Caco-2 (cell line): ENCODE measurements around the gene GJD3. TPM values are rescaled to one million over a fixed set of nuclear protein-coding genes. Genes with fewer than 3 reads are reported as not detected.
"Not testable (repeated sequence)": the region's sequence is repeated elsewhere in the genome, so short reads cannot be mapped to it uniquely, and the experiment has no call there.

Experiments used
- BruUV-seq: library from RNA; stranded (reverse); fragments of 400-500 nt; replicated peaks from 2 replicates; lab custom pipeline; 2021; lab: Mats Ljungman, UMichigan
- CTCF ChIA-PET: fragments of 300-600 bp; sonication (Branson Sonifier 250); formaldehyde crosslinking; loops from one replicate; lab custom pipeline; 2022; ENCODE audit warnings: antibody characterized with exemption; lab: Charles Lee
- POLR2A ChIA-PET: fragments of 300-600 bp; sonication (Branson Sonifier 250); formaldehyde crosslinking; loops from one replicate; lab custom pipeline; 2022; ENCODE audit warnings: antibody characterized with exemption; lab: Charles Lee
- DNase-seq, 2 experiments: peaks; one replicate each; pipeline versions ENCODE4 v3.0.0 to v3.0.0-alpha.2; 2020 to 2022
- H3K27me3 ChIP-seq: replicated peaks from 2 replicates; pipeline ENCODE4 v1.6.0; 2011; ENCODE audit warnings: low read length; ENCODE audit not compliant: control insufficient read depth, insufficient read depth
- H3K36me3 ChIP-seq: 2 replicates; pipeline ENCODE4 v1.5.1; 2011; ENCODE audit warnings: low read length; ENCODE audit not compliant: control insufficient read depth, insufficient read depth
- H3K4me1 ChIP-seq: fragments of 250-450 bp; sonication (Bioruptor Pico); 2 replicates; pipeline ENCODE4 v1.5.1; 2020; ENCODE audit warnings: mild to moderate bottlenecking
- H3K4me3 ChIP-seq: 2 replicates; pipeline ENCODE4 v1.5.1; 2011; ENCODE audit warnings: low read depth, mild to moderate bottlenecking, control low read depth, low read length
- H3K9me3 ChIP-seq: fragments of 250-450 bp; sonication (Bioruptor Pico); 2 replicates; pipeline ENCODE4 v1.5.1; 2020; ENCODE audit warnings: mild to moderate bottlenecking, moderate library complexity
- H3K27ac Mint-ChIP-seq: one replicate; pipeline ENCODE4 v1.8.0; 2022; ENCODE audit warnings: mixed read lengths; ENCODE audit not compliant: unreplicated experiment
- H3K27me3 Mint-ChIP-seq: one replicate; pipeline ENCODE4 v1.8.0; 2022; ENCODE audit warnings: mixed read lengths; ENCODE audit not compliant: insufficient read depth, unreplicated experiment
- H3K36me3 Mint-ChIP-seq: one replicate; pipeline ENCODE4 v1.8.0; 2022; ENCODE audit warnings: mild to moderate bottlenecking, mixed read lengths; ENCODE audit not compliant: insufficient read depth, unreplicated experiment
- H3K4me1 Mint-ChIP-seq: one replicate; pipeline ENCODE4 v1.8.0; 2022; ENCODE audit warnings: low read depth, mixed read lengths; ENCODE audit not compliant: unreplicated experiment
- H3K4me3 Mint-ChIP-seq: one replicate; pipeline ENCODE4 v1.8.0; 2022; ENCODE audit warnings: mild to moderate bottlenecking, moderate library complexity, mixed read lengths; ENCODE audit not compliant: unreplicated experiment
- H3K9me3 Mint-ChIP-seq: one replicate; pipeline ENCODE4 v1.8.0; 2022; ENCODE audit warnings: mixed read lengths; ENCODE audit not compliant: unreplicated experiment
- intact Hi-C: fragments of 100-400 bp; cut with micrococcal nuclease; formaldehyde crosslinking; loops from one replicate; pipeline ENCODE4 v1.10.0; 2022; ENCODE audit not compliant: unreplicated experiment
- total RNA-seq: library from RNA; stranded (reverse); gene quantifications from 2 replicates; pipeline ENCODE4 v1.2.3, GENCODE V29; 2022
- TF ChIP-seq, protein P1 (sequence below), 2 experiments: fragments of 200-600 bp in 1 of 2; IDR thresholded peaks; 1 replicate in 1 of 2; 2 replicates in 1 of 2; pipeline versions ENCODE4 v1.5.1 to v1.8.0; 2011 to 2022; ENCODE audit warnings: antibody characterized with exemption in 1 of 2, control low read depth in 1 of 2, inconsistent platforms in 1 of 2, low read depth in 1 of 2, low read length in 1 of 2, mild to moderate bottlenecking in 1 of 2, moderate library complexity in 1 of 2; ENCODE audit not compliant: insufficient read depth in 1 of 2, severe bottlenecking in 1 of 2, unreplicated experiment in 1 of 2

Gene GJD3
- total RNA-seq, 1 experiment from 2014 or later, result not detected

- TF ChIP-seq, protein P1, sequence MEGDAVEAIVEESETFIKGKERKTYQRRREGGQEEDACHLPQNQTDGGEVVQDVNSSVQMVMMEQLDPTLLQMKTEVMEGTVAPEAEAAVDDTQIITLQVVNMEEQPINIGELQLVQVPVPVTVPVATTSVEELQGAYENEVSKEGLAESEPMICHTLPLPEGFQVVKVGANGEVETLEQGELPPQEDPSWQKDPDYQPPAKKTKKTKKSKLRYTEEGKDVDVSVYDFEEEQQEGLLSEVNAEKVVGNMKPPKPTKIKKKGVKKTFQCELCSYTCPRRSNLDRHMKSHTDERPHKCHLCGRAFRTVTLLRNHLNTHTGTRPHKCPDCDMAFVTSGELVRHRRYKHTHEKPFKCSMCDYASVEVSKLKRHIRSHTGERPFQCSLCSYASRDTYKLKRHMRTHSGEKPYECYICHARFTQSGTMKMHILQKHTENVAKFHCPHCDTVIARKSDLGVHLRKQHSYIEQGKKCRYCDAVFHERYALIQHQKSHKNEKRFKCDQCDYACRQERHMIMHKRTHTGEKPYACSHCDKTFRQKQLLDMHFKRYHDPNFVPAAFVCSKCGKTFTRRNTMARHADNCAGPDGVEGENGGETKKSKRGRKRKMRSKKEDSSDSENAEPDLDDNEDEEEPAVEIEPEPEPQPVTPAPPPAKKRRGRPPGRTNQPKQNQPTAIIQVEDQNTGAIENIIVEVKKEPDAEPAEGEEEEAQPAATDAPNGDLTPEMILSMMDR (IDR thresholded peaks at IDR 0.05; ENCODE audit: insufficient read depth in 1 of 2, low read depth in 1 of 2, low read length in 1 of 2, severe bottlenecking in 1 of 2, unreplicated experiment in 1 of 2), result no peak
Measured at GRCh38 chr17:40382251-40382650, 17.7 kb upstream of the GJD3 start.

GRCh38 chr17:40378966-40379365 lies 14.4 kb upstream of the GJD3 start:
- Histone ChIP-seq H3K9me3 (no peaks in the 10 kb centered on the region), H3K36me3 (no peaks in the 10 kb centered on the region), H3K4me3 (no peak overlapping the region), H3K4me1 (no peaks in the 10 kb centered on the region), H3K27me3 (no peaks in the 10 kb centered on the region)
- CTCF ChIA-PET, result no interaction called here
- Mint-ChIP-seq H3K27ac (no peak overlapping the region), H3K36me3 (no peaks in the 10 kb centered on the region), H3K9me3 (no peaks in the 10 kb centered on the region), H3K27me3 (no peaks in the 10 kb centered on the region), H3K4me1 (no peaks in the 10 kb centered on the region), H3K4me3 (no peak overlapping the region)
- BruUV-seq, result no TSS peak
- intact Hi-C loops, result no loop called here
- TF ChIP-seq, protein P1 (IDR thresholded peaks at IDR 0.05; ENCODE audit: insufficient read depth in 1 of 2, low read depth in 1 of 2, low read length in 1 of 2, severe bottlenecking in 1 of 2, unreplicated experiment in 1 of 2), result no peak
- POLR2A ChIA-PET, result no interaction called here
- no peak for DNase-seq

More at GRCh38 chr17:40382251-40382650, 17.7 kb upstream of the GJD3 start:
- no peaks in the 10 kb centered on the region for H3K9me3 Mint-ChIP-seq
- intact Hi-C loops, result no loop called here
- no peak overlapping the region for H3K27ac Mint-ChIP-seq
- H3K27me3 Mint-ChIP-seq, result no peaks in the 10 kb centered on the region
- CTCF ChIA-PET, result interaction anchor here (0.7 to 1.9 kb wide), 2 partner anchors 13 to 20 kb away, joined by 3 to 6 read pairs; no protein-coding TSS in a partner anchor
- H3K4me3 ChIP-seq, result no peak overlapping the region
- peaks cover 9% of the 10 kb centered on the region for H3K36me3 Mint-ChIP-seq
- no peak for DNase-seq
- no TSS peak for BruUV-seq
- H3K9me3 ChIP-seq, result no peaks in the 10 kb centered on the region
- no peaks in the 10 kb centered on the region for H3K4me1 Mint-ChIP-seq
- no peaks in the 10 kb centered on the region for H3K27me3 ChIP-seq
- no peak overlapping the region for H3K4me3 Mint-ChIP-seq
- no peaks in the 10 kb centered on the region for H3K36me3 ChIP-seq
- POLR2A ChIA-PET, result interaction anchor here (0.6 kb wide), 1 partner anchor 80 kb away, joined by 8 read pairs; no protein-coding TSS in a partner anchor
- H3K4me1 ChIP-seq, result no peaks in the 10 kb centered on the region

- no peak overlapping the region for H3K4me3 Mint-ChIP-seq
- CTCF ChIA-PET, result no interaction called here
- H3K4me3 ChIP-seq, result no peak overlapping the region
- H3K27me3 Mint-ChIP-seq, result no peaks in the 10 kb centered on the region
- no TSS peak for BruUV-seq
- intact Hi-C loops, result no loop called here
- peaks cover 3% of the 10 kb centered on the region for H3K9me3 Mint-ChIP-seq
- H3K36me3 ChIP-seq, result no peaks in the 10 kb centered on the region
- POLR2A ChIA-PET, result no interaction called here
- DNase-seq, result no peak
- no peak overlapping the region for H3K27ac Mint-ChIP-seq
- no peaks in the 10 kb centered on the region for H3K9me3 ChIP-seq
- no peaks in the 10 kb centered on the region for H3K27me3 ChIP-seq
- no peaks in the 10 kb centered on the region for H3K4me1 ChIP-seq
- TF ChIP-seq, protein P1 (IDR thresholded peaks at IDR 0.05; ENCODE audit: insufficient read depth in 1 of 2, low read depth in 1 of 2, low read length in 1 of 2, severe bottlenecking in 1 of 2, unreplicated experiment in 1 of 2), result no peak
- no peaks in the 10 kb centered on the region for H3K4me1 Mint-ChIP-seq
- H3K36me3 Mint-ChIP-seq, result no peaks in the 10 kb centered on the region
Measured at GRCh38 chr17:40377832-40378231, 13.3 kb upstream of the GJD3 start.

- BruUV-seq, H3K4me1 ChIP-seq, POLR2A ChIA-PET, H3K27ac Mint-ChIP-seq, H3K36me3 ChIP-seq, intact Hi-C loops, H3K4me1 Mint-ChIP-seq, H3K9me3 ChIP-seq, DNase-seq, H3K4me3 ChIP-seq, H3K36me3 Mint-ChIP-seq, H3K4me3 Mint-ChIP-seq, H3K27me3 ChIP-seq, H3K27me3 Mint-ChIP-seq: not testable (repeated sequence)
- CTCF ChIA-PET, result interaction anchor here (0.6 kb wide), 1 partner anchor 157 kb away, joined by 4 read pairs; no protein-coding TSS in a partner anchor
- peaks cover 15% of the 10 kb centered on the region for H3K9me3 Mint-ChIP-seq
Measured at GRCh38 chr17:40376541-40376940, 12.0 kb upstream of the GJD3 start.

DNA sequence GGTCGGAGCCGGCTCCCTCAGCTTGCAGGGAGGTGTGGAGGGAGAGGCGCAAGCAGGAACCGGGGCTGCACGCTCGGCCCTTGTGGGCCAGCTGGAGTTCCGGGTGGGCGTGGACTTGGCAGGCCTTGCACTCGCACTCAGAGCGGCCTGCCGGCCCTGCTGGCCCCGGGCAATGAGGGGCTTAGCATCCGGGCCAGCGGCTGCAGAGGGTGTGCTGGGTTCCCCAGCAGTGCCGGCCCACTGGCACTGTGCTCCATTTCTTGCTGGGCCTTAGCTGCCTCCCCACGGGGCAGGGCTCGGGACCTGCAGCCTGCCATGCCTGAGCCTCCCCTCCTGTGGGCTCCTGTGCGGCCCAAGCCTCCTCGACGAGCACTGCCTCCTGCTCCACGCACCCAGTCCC lies 11.2 kb upstream of the GJD3 start:
- H3K9me3 ChIP-seq, H3K36me3 Mint-ChIP-seq, DNase-seq, H3K36me3 ChIP-seq, H3K27me3 Mint-ChIP-seq, H3K4me3 ChIP-seq, H3K4me1 ChIP-seq, POLR2A ChIA-PET, intact Hi-C loops, H3K27me3 ChIP-seq, H3K4me3 Mint-ChIP-seq, H3K27ac Mint-ChIP-seq, BruUV-seq, H3K4me1 Mint-ChIP-seq: not testable (repeated sequence)
- H3K9me3 Mint-ChIP-seq, result peaks cover 23% of the 10 kb centered on the region
- CTCF ChIA-PET, result interaction anchor here (0.6 kb wide), 1 partner anchor 158 kb away, joined by 4 read pairs; no protein-coding TSS in a partner anchor
